Glutamatergic neuron (in vitro differentiated cells): Measurements from ENCODE around the gene PPP1R13B. TPM values are rescaled to one million over a fixed set of nuclear protein-coding genes. Genes with fewer than 3 reads are reported as not detected.

Source experiments
- DNase-seq: peaks from one replicate; pipeline ENCODE4 v3.0.0; 2022
- H3K27ac Mint-ChIP-seq: one replicate; pipeline ENCODE4 v1.8.0; 2020; ENCODE audit warnings: mild to moderate bottlenecking, mixed read lengths, inconsistent platforms; ENCODE audit not compliant: unreplicated experiment
- H3K27me3 Mint-ChIP-seq: one replicate; pipeline ENCODE4 v1.8.0; 2020; ENCODE audit warnings: mild to moderate bottlenecking, moderate library complexity, mixed read lengths, inconsistent platforms; ENCODE audit not compliant: unreplicated experiment
- H3K36me3 Mint-ChIP-seq: one replicate; pipeline ENCODE4 v1.8.0; 2020; ENCODE audit warnings: mild to moderate bottlenecking, mixed read lengths, inconsistent platforms; ENCODE audit not compliant: unreplicated experiment
- H3K4me1 Mint-ChIP-seq: one replicate; pipeline ENCODE4 v1.8.0; 2020; ENCODE audit warnings: mild to moderate bottlenecking, low read depth, mixed read lengths, inconsistent platforms; ENCODE audit not compliant: unreplicated experiment
- H3K4me3 Mint-ChIP-seq: one replicate; pipeline ENCODE4 v1.8.0; 2020; ENCODE audit warnings: mild to moderate bottlenecking, mixed read lengths, inconsistent platforms; ENCODE audit not compliant: unreplicated experiment
- H3K9me3 Mint-ChIP-seq: one replicate; pipeline ENCODE4 v1.8.0; 2020; ENCODE audit warnings: mild to moderate bottlenecking, moderate library complexity, mixed read lengths, inconsistent platforms; ENCODE audit not compliant: unreplicated experiment
- CTCF ChIP-seq: fragments of 200-600 bp; sonication (generic); IDR thresholded peaks from one replicate; pipeline ENCODE4 v1.5.0; 2021; ENCODE audit not compliant: partially characterized antibody, unreplicated experiment
- total RNA-seq: library from RNA; stranded (reverse); fragmentation: NEBNext Ultra II Directional; extraction: Animal tissue kit (Norgen Biotek cat#: 25700); gene quantifications from one replicate; pipeline ENCODE4 v1.2.1, GENCODE V29; 2021; ENCODE audit not compliant: unreplicated experiment

PPP1R13B gene
- total RNA-seq, 1 donor from 2014 or later, result 24.6 TPM

DNA sequence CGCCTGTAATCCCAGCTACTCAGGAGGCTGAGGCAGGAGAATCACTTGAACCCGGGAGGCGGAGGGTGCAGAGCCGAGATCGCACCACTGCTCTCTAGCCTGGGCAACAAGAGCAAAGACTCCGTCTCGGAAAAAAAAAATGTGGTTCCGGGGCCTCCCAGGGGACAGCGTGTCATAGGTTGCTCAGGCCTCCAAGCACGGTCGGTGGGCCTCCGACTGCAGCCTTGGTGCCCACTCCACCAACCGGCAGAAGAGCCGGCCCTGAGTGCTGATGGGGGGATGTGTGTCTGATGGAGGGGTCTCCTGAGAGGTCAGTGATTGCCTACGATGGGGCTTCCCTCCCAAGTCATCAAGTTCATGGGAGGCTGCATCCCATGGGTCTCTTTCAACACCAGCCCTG, 115.9 kb downstream of the PPP1R13B start:
- peaks cover 3% of the 10 kb centered on the region for H3K36me3 Mint-ChIP-seq
- TF ChIP-seq CTCF, result no peak
- peaks cover 14% of the 10 kb centered on the region for H3K4me1 Mint-ChIP-seq
- no peak overlapping the region for H3K4me3 Mint-ChIP-seq
- peaks cover 7% of the 10 kb centered on the region for H3K27me3 Mint-ChIP-seq
- DNase-seq, result no peak
- no peak overlapping the region for H3K27ac Mint-ChIP-seq
- H3K9me3 Mint-ChIP-seq, result peaks cover 4% of the 10 kb centered on the region

GRCh38 chr14:103730490-103731035, 116.8 kb downstream of the PPP1R13B start:
- no peak overlapping the region for H3K4me3 Mint-ChIP-seq
- H3K36me3 Mint-ChIP-seq, result peaks cover 3% of the 10 kb centered on the region
- H3K9me3 Mint-ChIP-seq, result peaks cover 4% of the 10 kb centered on the region
- no peak for DNase-seq
- peak; percentile 17 for TF ChIP-seq CTCF
- peaks cover 9% of the 10 kb centered on the region for H3K4me1 Mint-ChIP-seq
- H3K27ac Mint-ChIP-seq, result no peak overlapping the region
- peaks cover 7% of the 10 kb centered on the region for H3K27me3 Mint-ChIP-seq

DNA sequence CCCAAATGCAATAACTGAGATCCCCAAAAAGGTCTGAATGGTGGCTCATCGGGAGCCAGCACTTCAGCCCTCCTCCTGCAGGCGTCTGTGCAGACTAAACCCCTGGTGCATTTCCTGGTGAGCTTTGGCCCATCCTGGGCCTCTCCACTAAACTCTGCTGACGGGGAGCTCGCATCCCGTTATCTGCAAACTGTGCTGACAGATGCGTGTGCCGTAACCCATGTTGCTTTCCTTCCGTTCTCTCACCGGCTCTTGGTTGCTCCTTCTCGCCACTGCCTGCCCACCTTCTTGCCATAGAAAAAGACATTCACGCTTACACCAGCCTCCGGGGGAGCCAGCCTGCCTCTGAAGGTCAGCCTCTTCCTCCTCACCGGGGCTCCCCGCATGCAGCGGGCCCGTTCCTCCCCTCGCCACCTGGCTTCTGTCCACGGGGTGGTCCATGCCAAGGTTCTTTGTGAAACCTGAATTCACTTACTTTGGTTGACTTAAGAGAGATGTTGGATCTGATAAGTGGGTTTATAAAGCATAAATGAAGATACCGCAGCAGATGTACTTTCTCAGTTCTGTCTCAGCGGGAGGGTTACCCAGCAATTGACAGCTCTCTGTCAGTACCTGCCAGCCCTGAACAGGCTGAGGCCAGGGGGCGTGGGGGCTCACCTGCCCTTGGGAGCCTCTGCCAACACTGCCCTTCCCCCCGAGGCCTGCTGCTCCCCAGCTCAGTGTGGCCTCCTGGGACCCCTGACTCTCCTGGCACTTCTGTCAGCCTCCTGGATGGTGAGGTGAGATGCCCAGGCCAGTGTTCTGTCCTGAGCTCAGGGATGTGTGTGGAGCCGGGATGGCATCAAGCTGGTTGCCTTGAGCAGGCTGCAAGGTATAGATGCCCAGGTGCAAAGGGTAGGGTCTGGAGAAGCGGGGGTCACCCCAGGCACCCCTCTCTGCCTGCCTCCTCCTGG, 117.6 kb downstream of the PPP1R13B start:
- no peak for TF ChIP-seq CTCF
- no peak overlapping the region for H3K4me3 Mint-ChIP-seq

DNA sequence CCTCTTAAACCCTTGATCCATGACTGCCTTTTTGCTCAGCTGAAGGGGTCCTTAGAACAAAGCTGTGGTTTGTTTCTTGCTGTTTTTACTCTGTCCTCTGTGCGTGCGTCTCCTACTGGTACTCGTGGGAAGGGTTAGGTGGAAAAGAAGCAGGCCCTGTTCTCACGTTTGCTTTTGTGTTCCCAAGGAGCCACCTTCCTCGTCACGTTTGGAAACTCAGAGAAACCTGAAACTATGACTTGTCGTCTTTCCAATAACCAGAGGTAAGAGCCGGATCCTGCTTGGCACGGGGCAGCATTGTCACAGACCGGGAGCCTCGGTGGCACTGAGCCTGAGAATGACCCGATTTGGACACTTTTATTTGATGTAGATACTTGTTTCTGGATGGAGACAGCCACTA, 118.7 kb downstream of the PPP1R13B start:
- TF ChIP-seq CTCF, result no peak
- Mint-ChIP-seq H3K27ac (peak overlapping the region; percentile 60), H3K27me3 (no peaks in the 10 kb centered on the region), H3K4me3 (peak overlapping the region; percentile 47), H3K4me1 (peaks cover 6% of the 10 kb centered on the region), H3K9me3 (peaks cover 2% of the 10 kb centered on the region), H3K36me3 (peaks cover 3% of the 10 kb centered on the region)
- DNase-seq, result no peak

More for the DNA sequence above, 117.6 kb downstream of the PPP1R13B start:
- peaks cover 3% of the 10 kb centered on the region for H3K36me3 Mint-ChIP-seq
- no peak for DNase-seq
- H3K9me3 Mint-ChIP-seq, result peaks cover 4% of the 10 kb centered on the region
- H3K27ac Mint-ChIP-seq, result no peak overlapping the region
- H3K27me3 Mint-ChIP-seq, result peaks cover 3% of the 10 kb centered on the region
- peaks cover 8% of the 10 kb centered on the region for H3K4me1 Mint-ChIP-seq

DNA sequence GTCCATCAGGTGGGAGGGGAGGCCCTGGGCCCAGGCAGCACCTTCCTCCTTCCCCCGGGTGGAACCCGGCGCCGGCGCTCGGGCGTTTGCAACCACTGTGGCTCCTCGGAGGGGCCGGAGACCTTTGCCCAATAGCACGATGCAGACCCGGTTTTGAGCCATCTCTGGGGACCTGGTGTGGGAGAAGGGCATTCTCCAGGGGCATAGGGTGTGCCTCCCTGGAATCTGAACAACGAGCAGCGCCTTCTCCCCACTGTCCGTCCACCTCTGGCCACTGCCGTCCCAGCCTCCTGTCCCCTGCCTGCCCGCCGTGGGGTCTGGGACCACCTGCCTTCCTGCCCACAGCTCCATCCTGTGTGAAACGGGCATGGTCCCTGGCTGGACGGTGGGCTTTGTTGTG, 119.2 kb downstream of the PPP1R13B start:
- peaks cover 6% of the 10 kb centered on the region for H3K4me1 Mint-ChIP-seq
- H3K36me3 Mint-ChIP-seq, result peaks cover 3% of the 10 kb centered on the region
- DNase-seq, result no peak

More for the DNA sequence above, 119.2 kb downstream of the PPP1R13B start:
- Mint-ChIP-seq H3K27ac (peak overlapping the region; percentile 60), H3K27me3 (peaks cover under 1% of the 10 kb centered on the region), H3K9me3 (peaks cover 2% of the 10 kb centered on the region), H3K4me3 (no peak overlapping the region)
- TF ChIP-seq CTCF, result no peak
